CD4-positive, alpha-beta T cell (primary cell): ENCODE results near the gene F5. TPM values are rescaled to one million over a fixed set of nuclear protein-coding genes. Genes with fewer than 3 reads are reported as not detected.
A peak's percentile ranks its signal among the peaks of the same experiment; 100 is the strongest.

ENCODE experiments used
- ATAC-seq: fragments of 200-7000 bp; cut with Tn5 transposase; one replicate; pipeline ENCODE4 v1.10.0; 2022; ENCODE audit warnings: mild to moderate bottlenecking; ENCODE audit not compliant: poor library complexity
- CTCF ChIA-PET: fragments of 350-600 bp; sonication (Branson Sonifier 250); formaldehyde crosslinking; loops from one replicate; lab custom pipeline; 2021; ENCODE audit warnings: antibody characterized with exemption, inconsistent platforms; lab: Charles Lee
- POLR2A ChIA-PET: fragments of 350-600 bp; sonication (Branson Sonifier 250); formaldehyde crosslinking; loops from one replicate; lab custom pipeline; 2021; ENCODE audit warnings: antibody characterized with exemption, inconsistent platforms; lab: Charles Lee
- DNase-seq, 14 experiments: peaks; one replicate each; pipeline ENCODE4 v3.0.0-alpha.2; 2013 to 2020; ENCODE audit warnings: mixed read lengths in 2 of 14
- H3K27ac ChIP-seq, 2 donors: one replicate each; pipeline versions ENCODE4 v1.5.1 to v1.7.0; 2013; ENCODE audit warnings: low read length in 2 of 2, low read depth in 1 of 2, mild to moderate bottlenecking in 1 of 2
- H3K27me3 ChIP-seq, 2 experiments: 1 replicate in 1 of 2; 2 replicates in 1 of 2; pipeline versions ENCODE4 v1.6.1 to v1.7.0; 2013; ENCODE audit warnings: low read length in 2 of 2, control low read depth in 1 of 2, mild to moderate bottlenecking in 1 of 2, moderate library complexity in 1 of 2; ENCODE audit not compliant: insufficient read depth in 2 of 2, control insufficient read depth in 1 of 2
- H3K36me3 ChIP-seq: one replicate; pipeline ENCODE4 v1.6.1; 2013; ENCODE audit warnings: low read length, control low read depth; ENCODE audit not compliant: insufficient read depth
- H3K4me1 ChIP-seq: one replicate; pipeline ENCODE4 v1.6.1; 2013; ENCODE audit warnings: low read length, control low read depth; ENCODE audit not compliant: insufficient read depth
- H3K4me3 ChIP-seq: one replicate; pipeline ENCODE4 v1.5.1; 2013; ENCODE audit warnings: mild to moderate bottlenecking, low read length, moderate library complexity
- H3K9me3 ChIP-seq, 2 experiments: 1 replicate in 1 of 2; 2 replicates in 1 of 2; pipeline versions ENCODE4 v1.6.1 to v1.7.0; 2013; ENCODE audit warnings: low read length in 2 of 2, mild to moderate bottlenecking in 2 of 2, control low read depth in 1 of 2, moderate library complexity in 1 of 2; ENCODE audit not compliant: control insufficient read depth in 1 of 2, insufficient read depth in 1 of 2
- H3K27ac Mint-ChIP-seq: one replicate; pipeline ENCODE4 v1.8.0; 2020; ENCODE audit warnings: mixed read lengths
- H3K27me3 Mint-ChIP-seq: one replicate; pipeline ENCODE4 v1.8.0; 2021; ENCODE audit warnings: mixed read lengths
- H3K36me3 Mint-ChIP-seq: one replicate; pipeline ENCODE4 v1.8.0; 2021; ENCODE audit warnings: low read depth, mixed read lengths
- H3K4me1 Mint-ChIP-seq: one replicate; pipeline ENCODE4 v1.8.0; 2021; ENCODE audit warnings: low read depth, mixed read lengths
- H3K4me3 Mint-ChIP-seq: one replicate; pipeline ENCODE4 v1.8.0; 2020; ENCODE audit warnings: mild to moderate bottlenecking, mixed read lengths
- H3K9me3 Mint-ChIP-seq: one replicate; pipeline ENCODE4 v1.8.0; 2020; ENCODE audit warnings: mixed read lengths
- intact Hi-C, 2 experiments: fragments of 100-400 bp; cut with DNase I in 1 of 2; cut with micrococcal nuclease in 1 of 2; formaldehyde crosslinking; loops; one replicate each; pipeline versions ENCODE4 v1.15.1 to v1.9.0; 2023 to 2025; cut with DNase I, micrococcal nuclease
- total RNA-seq, 174 experiments: library from RNA in 2 of 174; stranded (reverse) in 2 of 174; gene quantifications; one replicate each; pipeline ENCODE4 v1.2.3 and lab custom pipeline; 2021 to 2026
- TF ChIP-seq, protein P1 (sequence below): fragments of 200-600 bp; IDR thresholded peaks from one replicate; pipeline ENCODE4 v1.8.0; 2022; ENCODE audit warnings: antibody characterized with exemption, mild to moderate bottlenecking

The F5 gene
- total RNA-seq, 2 experiments from 2014 or later = 5.4 to 6.2 TPM

DNA sequence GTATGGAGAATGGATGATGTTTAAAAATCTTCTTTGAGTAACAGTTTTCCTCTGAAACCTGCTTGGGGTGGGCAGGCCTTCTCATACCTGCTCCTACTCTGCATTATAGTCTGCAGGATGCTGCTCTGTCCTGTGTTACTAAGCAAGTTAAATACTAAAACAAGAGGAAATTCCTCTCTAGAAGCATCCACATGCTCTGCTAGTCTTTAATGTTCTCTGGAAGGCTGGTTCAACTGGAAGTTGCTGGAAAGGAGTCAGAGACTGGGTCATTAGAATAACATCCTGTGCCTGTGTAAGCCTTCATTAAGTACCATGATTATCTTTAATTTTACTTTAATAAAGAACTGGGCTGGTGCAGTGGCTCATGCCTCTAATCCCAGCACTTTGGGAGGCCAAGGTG lies 37.8 kb upstream of the F5 start:
- DNase-seq (no peak), ATAC-seq (no peak)
- H3K9me3 Mint-ChIP-seq = no peaks in the 10 kb centered on the region
- H3K36me3 Mint-ChIP-seq = no peaks in the 10 kb centered on the region
- H3K27me3 Mint-ChIP-seq = no peaks in the 10 kb centered on the region
- H3K4me3 Mint-ChIP-seq = no peak overlapping the region
- H3K27ac ChIP-seq = no peak overlapping the region
- H3K4me1 ChIP-seq = peaks cover 41% of the 10 kb centered on the region
- H3K4me1 Mint-ChIP-seq = peaks cover 72% of the 10 kb centered on the region
- intact Hi-C loops = no loop called here
- CTCF ChIA-PET = no interaction called here
- H3K4me3 ChIP-seq = no peak overlapping the region
- H3K27me3 ChIP-seq = no peaks in the 10 kb centered on the region
- TF ChIP-seq, protein P1, sequence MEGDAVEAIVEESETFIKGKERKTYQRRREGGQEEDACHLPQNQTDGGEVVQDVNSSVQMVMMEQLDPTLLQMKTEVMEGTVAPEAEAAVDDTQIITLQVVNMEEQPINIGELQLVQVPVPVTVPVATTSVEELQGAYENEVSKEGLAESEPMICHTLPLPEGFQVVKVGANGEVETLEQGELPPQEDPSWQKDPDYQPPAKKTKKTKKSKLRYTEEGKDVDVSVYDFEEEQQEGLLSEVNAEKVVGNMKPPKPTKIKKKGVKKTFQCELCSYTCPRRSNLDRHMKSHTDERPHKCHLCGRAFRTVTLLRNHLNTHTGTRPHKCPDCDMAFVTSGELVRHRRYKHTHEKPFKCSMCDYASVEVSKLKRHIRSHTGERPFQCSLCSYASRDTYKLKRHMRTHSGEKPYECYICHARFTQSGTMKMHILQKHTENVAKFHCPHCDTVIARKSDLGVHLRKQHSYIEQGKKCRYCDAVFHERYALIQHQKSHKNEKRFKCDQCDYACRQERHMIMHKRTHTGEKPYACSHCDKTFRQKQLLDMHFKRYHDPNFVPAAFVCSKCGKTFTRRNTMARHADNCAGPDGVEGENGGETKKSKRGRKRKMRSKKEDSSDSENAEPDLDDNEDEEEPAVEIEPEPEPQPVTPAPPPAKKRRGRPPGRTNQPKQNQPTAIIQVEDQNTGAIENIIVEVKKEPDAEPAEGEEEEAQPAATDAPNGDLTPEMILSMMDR = no peak
- no peaks in the 10 kb centered on the region for H3K9me3 ChIP-seq
- POLR2A ChIA-PET = interaction anchor here (1.5 kb wide), 1 partner anchor 26 kb away, joined by 4 read pairs; no protein-coding TSS in a partner anchor
- no peaks in the 10 kb centered on the region for H3K36me3 ChIP-seq
- peak overlapping the region; percentile 64 for H3K27ac Mint-ChIP-seq

DNA sequence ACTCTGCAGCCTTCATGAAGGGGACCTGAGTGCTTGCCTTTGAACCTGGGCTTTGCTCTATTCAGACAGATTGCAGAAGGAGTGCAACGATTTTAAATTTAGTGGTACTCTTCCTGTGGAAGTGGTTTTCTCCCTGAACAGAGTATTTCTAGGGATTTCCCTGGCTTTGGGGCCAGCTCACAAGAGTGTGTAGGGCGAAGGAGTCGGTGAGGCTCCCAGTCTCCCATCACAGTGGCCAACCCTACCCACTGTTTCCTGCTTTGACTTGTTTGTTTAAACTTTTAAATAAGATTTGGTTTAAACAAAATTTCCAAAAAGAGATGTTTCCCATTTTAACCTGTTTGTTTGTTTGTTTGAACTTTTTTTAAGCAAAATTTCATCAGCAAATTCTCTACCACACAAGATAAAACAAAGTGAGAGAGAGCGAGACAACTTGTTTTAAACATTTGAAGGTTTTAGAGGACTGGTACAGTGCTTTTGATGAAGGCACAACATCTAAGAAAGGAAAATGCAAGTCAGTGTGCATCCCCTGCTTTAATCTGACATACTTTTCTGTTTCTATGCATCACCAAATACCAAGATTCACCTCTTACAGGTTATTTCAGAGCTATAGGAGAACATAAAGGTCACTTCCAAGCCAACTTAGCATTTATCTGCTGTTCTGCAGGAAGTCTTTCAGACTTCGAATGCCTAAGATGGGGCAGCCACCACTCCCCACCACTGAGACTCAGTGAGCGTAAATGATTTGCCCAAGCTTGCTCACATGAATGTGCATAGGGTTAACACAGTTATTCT lies 37.0 kb upstream of the F5 start:
- intact Hi-C loops = no loop called here
- DNase-seq = peak in 1 of 14 experiments; percentile 15
- Mint-ChIP-seq H3K27ac (peak overlapping the region; percentile 64), H3K27me3 (no peaks in the 10 kb centered on the region), H3K9me3 (no peaks in the 10 kb centered on the region), H3K4me3 (no peak overlapping the region), H3K4me1 (peaks cover 65% of the 10 kb centered on the region), H3K36me3 (no peaks in the 10 kb centered on the region)
- H3K9me3 ChIP-seq = no peaks in the 10 kb centered on the region
- ChIA-PET CTCF (interaction anchor here (1.1 kb wide), 1 partner anchor 11 kb away, joined by 3 read pairs; no protein-coding TSS in a partner anchor), POLR2A (interaction anchor here (2.1 kb wide), 1 partner anchor 70 kb away, joined by 4 read pairs; no protein-coding TSS in a partner anchor)
- TF ChIP-seq, protein P1 = no peak
- peaks cover 40% of the 10 kb centered on the region for H3K4me1 ChIP-seq
- no peaks in the 10 kb centered on the region for H3K36me3 ChIP-seq
- H3K4me3 ChIP-seq = no peak overlapping the region
- no peaks in the 10 kb centered on the region for H3K27me3 ChIP-seq
- H3K27ac ChIP-seq = no peak overlapping the region
- peak; percentile 41 for ATAC-seq

DNA sequence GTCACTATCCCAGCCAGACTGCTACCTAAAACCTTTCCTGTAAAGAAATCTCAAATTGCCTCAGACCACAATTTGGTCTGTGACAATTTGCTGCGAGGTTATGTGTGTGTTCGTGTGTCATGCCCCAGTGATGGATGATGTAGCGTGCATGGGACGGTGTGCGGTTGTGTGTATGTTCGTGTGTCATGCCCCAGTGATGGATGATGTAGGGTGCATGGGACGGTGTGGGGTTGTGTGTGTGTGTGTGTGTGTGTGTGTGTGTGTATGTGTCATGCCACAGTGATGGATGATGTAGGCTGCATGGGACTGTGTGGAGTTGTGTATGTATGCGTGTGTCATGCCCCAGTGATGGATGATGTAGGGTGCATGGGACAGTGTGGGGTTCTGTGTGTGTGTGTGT lies 34.3 kb upstream of the F5 start:
- Histone ChIP-seq H3K27ac (no peak overlapping the region), H3K4me3 (no peak overlapping the region), H3K27me3 (no peaks in the 10 kb centered on the region), H3K36me3 (no peaks in the 10 kb centered on the region), H3K4me1 (peaks cover 25% of the 10 kb centered on the region), H3K9me3 (no peaks in the 10 kb centered on the region)
- ChIA-PET CTCF (no interaction called here), POLR2A (interaction anchor here (0.6 kb wide), 1 partner anchor 76 kb away, joined by 4 read pairs; no protein-coding TSS in a partner anchor)
- Mint-ChIP-seq H3K36me3 (no peaks in the 10 kb centered on the region), H3K27me3 (no peaks in the 10 kb centered on the region), H3K9me3 (no peaks in the 10 kb centered on the region), H3K4me3 (no peak overlapping the region), H3K27ac (no peak overlapping the region), H3K4me1 (peaks cover 57% of the 10 kb centered on the region)
- TF ChIP-seq, protein P1 = no peak
- ATAC-seq = no peak
- DNase-seq = no peak
- intact Hi-C loops = no loop called here
